OCI-LY3 (cell line): ENCODE measurements around the gene F2.

Experiments
- H2AFZ ChIP-seq: fragments of 200-600, 300-600 bp; shearing (Covaris generic); 2 replicates; pipeline ENCODE4 v1.6.0; 2014; ENCODE audit warnings: antibody characterized with exemption, low read depth, low read length
- H3K27ac ChIP-seq: fragments of 200-600, 300-600 bp; sonication (generic); 2 replicates; pipeline ENCODE4 v1.5.1; 2014; ENCODE audit warnings: mild to moderate bottlenecking, low read length, moderate library complexity, mixed read lengths
- H3K27me3 ChIP-seq: fragments of 200-600, 300-600 bp; sonication (generic); 2 replicates; pipeline ENCODE4 v1.6.1; 2014; ENCODE audit warnings: low read depth, low read length, mixed read lengths
- H3K36me3 ChIP-seq: fragments of 200-600, 300-600 bp; sonication (generic); replicated peaks from 2 replicates; pipeline ENCODE3; 2014; ENCODE audit warnings: low read depth, low read length, mixed read lengths
- H3K4me1 ChIP-seq: fragments of 300-600, 200-600 bp; sonication (generic); 2 replicates; pipeline ENCODE4 v1.6.1; 2014; ENCODE audit warnings: low read length, mixed read lengths
- H3K4me2 ChIP-seq: fragments of 200-600, 300-600 bp; sonication (generic); 2 replicates; pipeline ENCODE4 v1.6.1; 2014; ENCODE audit warnings: low read length, mixed read lengths
- H3K4me3 ChIP-seq: fragments of 300-600, 200-600 bp; sonication (generic); 2 replicates; pipeline ENCODE4 v1.5.1; 2014; ENCODE audit warnings: antibody characterized with exemption, mild to moderate bottlenecking, low read length, moderate library complexity
- H3K79me2 ChIP-seq: fragments of 300-600, 200-600 bp; shearing (Covaris generic); 2 replicates; pipeline ENCODE4 v1.6.1; 2014; ENCODE audit warnings: mild to moderate bottlenecking, low read length, mixed read lengths
- H3K9ac ChIP-seq: fragments of 300-600, 200-600 bp; shearing (Covaris generic); 2 replicates; pipeline ENCODE4 v1.6.0; 2014; ENCODE audit warnings: mild to moderate bottlenecking, low read length, moderate library complexity
- H3K9me3 ChIP-seq: fragments of 200-600, 300-600 bp; shearing (Covaris generic); 2 replicates; pipeline ENCODE4 v1.6.1; 2014; ENCODE audit warnings: low read length, mixed read lengths; ENCODE audit not compliant: insufficient read depth
- H4K20me1 ChIP-seq: fragments of 200-600, 300-600 bp; sonication (generic); 2 replicates; pipeline ENCODE4 v1.6.1; 2016; ENCODE audit warnings: low read length, mixed read lengths; ENCODE audit not compliant: insufficient read depth
- EZH2phosphoT487 ChIP-seq: fragments of 200-600 bp; shearing (Covaris generic); IDR thresholded peaks from 2 replicates; pipeline ENCODE4 v1.6.1; 2018; ENCODE audit warnings: antibody characterized with exemption, mixed run types, low read depth
- TF ChIP-seq, protein P1 (sequence below): fragments of 200-600, 300-600 bp; sonication (generic); IDR thresholded peaks from 2 replicates; pipeline ENCODE4 v1.5.1; 2014; ENCODE audit warnings: antibody characterized with exemption, low read length, low read depth

The F2 gene

DNA sequence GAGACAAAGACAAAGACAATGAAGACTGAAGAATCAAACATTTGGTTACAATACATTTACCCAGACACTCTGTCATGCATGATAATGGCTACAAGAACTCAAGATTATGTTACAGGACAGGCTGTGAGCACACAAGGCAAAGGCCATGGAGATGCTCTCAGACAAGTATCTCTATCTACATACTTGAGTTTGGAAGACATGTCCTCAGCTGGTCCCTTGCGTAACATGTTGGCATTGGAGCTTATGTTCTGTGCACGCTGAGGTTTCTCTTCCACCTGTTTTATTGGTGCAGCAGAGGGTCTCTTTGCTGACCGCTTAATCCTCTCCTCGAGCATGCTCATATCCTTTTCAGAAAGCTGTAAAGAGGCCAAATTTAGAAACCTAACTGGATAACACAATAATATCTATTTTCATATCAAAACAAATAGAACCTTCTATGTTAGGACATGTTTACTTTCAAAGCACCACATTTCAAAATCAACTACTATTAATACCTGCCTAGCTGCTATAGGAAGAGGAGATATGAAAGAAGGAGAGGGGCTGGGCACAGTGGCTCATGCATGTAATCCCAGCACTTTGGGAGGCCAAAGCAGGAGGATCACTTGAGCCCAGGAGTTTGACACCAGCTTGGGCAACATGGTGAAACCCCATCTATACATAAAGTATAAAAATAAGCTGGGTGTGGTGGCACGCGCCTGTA lies 41.6 kb downstream of the F2 start:
- Histone ChIP-seq H3K36me3 (peaks cover 63% of the 10 kb centered on the region), H4K20me1 (no peaks in the 10 kb centered on the region), H3K4me3 (no peak overlapping the region), H3K79me2 (no peaks in the 10 kb centered on the region), H3K9ac (no peak overlapping the region), H3K9me3 (no peaks in the 10 kb centered on the region), H3K4me1 (no peaks in the 10 kb centered on the region), H3K27me3 (no peaks in the 10 kb centered on the region), H3K27ac (no peak overlapping the region), H2AFZ (no peak overlapping the region), H3K4me2 (no peak overlapping the region)
- TF ChIP-seq, protein P1, sequence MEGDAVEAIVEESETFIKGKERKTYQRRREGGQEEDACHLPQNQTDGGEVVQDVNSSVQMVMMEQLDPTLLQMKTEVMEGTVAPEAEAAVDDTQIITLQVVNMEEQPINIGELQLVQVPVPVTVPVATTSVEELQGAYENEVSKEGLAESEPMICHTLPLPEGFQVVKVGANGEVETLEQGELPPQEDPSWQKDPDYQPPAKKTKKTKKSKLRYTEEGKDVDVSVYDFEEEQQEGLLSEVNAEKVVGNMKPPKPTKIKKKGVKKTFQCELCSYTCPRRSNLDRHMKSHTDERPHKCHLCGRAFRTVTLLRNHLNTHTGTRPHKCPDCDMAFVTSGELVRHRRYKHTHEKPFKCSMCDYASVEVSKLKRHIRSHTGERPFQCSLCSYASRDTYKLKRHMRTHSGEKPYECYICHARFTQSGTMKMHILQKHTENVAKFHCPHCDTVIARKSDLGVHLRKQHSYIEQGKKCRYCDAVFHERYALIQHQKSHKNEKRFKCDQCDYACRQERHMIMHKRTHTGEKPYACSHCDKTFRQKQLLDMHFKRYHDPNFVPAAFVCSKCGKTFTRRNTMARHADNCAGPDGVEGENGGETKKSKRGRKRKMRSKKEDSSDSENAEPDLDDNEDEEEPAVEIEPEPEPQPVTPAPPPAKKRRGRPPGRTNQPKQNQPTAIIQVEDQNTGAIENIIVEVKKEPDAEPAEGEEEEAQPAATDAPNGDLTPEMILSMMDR: no peak
- TF ChIP-seq EZH2phosphoT487: no peak

DNA sequence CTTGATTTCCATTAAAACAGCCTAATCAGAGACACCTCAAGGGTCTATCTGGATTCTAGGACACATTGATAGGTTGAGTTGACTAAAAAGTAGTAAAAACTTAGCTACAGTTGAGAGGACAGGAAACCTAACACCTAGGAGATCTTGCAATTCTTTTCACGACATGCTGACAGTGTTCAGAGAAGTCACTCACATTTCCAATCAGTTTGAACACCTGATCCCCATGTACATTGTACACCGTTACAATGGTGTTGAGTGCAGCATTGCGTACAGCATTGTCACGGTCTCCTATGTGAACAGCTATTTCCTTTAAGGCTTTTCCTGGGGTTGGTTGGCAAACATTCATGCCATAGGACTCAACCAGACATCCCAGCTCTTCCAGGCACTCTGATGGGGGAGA lies 42.8 kb downstream of the F2 start:
- no peaks in the 10 kb centered on the region for H3K27me3 ChIP-seq
- H3K27ac ChIP-seq: no peak overlapping the region
- H2AFZ ChIP-seq: no peak overlapping the region
- no peak overlapping the region for H3K4me3 ChIP-seq
- no peaks in the 10 kb centered on the region for H3K9me3 ChIP-seq
- H3K4me1 ChIP-seq: no peaks in the 10 kb centered on the region
- TF ChIP-seq, protein P1: no peak
- TF ChIP-seq EZH2phosphoT487: no peak
- H3K4me2 ChIP-seq: no peak overlapping the region
- no peaks in the 10 kb centered on the region for H4K20me1 ChIP-seq
- no peaks in the 10 kb centered on the region for H3K79me2 ChIP-seq
- peaks cover 63% of the 10 kb centered on the region for H3K36me3 ChIP-seq
- H3K9ac ChIP-seq: no peak overlapping the region

DNA sequence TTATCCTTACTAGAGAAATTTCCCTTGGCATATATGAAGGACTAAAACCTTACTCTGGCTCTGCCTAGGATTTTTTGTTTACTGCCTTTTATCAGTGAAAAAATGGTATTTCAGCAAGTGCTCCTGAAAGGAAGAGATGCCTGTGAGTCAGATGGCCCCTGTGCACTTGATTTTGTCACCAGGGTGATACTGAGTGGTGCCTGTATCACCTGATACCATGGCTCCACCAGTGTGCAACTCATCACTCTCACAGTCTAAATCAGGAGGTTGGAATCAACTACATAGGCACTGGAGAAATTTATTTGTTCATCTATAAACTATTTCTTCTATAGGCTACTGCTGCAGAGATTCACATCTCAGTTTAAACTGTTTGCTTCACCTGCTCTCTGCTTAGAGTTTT lies 43.2 kb downstream of the F2 start:
- no peak overlapping the region for H3K4me2 ChIP-seq
- no peaks in the 10 kb centered on the region for H3K9me3 ChIP-seq
- no peaks in the 10 kb centered on the region for H4K20me1 ChIP-seq
- no peaks in the 10 kb centered on the region for H3K27me3 ChIP-seq
- H3K4me3 ChIP-seq: no peak overlapping the region
- no peak for TF ChIP-seq EZH2phosphoT487
- TF ChIP-seq, protein P1: no peak
- H3K27ac ChIP-seq: no peak overlapping the region
- H3K4me1 ChIP-seq: no peaks in the 10 kb centered on the region
- H3K79me2 ChIP-seq: no peaks in the 10 kb centered on the region
- H3K36me3 ChIP-seq: peaks cover 64% of the 10 kb centered on the region
- H2AFZ ChIP-seq: no peak overlapping the region
- H3K9ac ChIP-seq: no peak overlapping the region

DNA sequence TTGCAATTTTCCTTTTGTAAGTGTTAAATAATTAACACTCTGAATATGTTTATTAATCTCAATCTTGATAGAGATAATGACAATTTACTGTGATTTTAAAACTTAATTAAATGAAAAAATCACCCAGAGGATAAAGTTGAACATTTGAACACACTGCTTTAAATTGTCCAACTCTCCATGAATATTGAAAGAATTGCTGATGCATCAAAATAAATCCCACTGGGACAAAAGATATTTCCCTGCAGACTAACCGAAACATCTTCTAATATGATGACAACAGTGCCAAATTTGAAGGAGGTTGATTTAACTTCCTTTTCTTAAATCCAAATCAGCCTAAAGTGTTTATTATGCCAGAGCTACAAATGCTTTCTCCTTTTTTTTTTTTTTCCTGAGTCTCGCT lies 47.6 kb downstream of the F2 start:
- no peaks in the 10 kb centered on the region for H3K4me1 ChIP-seq
- H3K4me2 ChIP-seq: no peak overlapping the region
- no peaks in the 10 kb centered on the region for H3K79me2 ChIP-seq
- peaks cover 64% of the 10 kb centered on the region for H3K36me3 ChIP-seq
- H3K9ac ChIP-seq: no peak overlapping the region
- no peak overlapping the region for H3K4me3 ChIP-seq
- H3K9me3 ChIP-seq: no peaks in the 10 kb centered on the region
- H4K20me1 ChIP-seq: no peaks in the 10 kb centered on the region
- no peak overlapping the region for H3K27ac ChIP-seq
- no peak for TF ChIP-seq EZH2phosphoT487
- TF ChIP-seq, protein P1: no peak
- no peaks in the 10 kb centered on the region for H3K27me3 ChIP-seq
- H2AFZ ChIP-seq: no peak overlapping the region
